ENCODE measurements around the gene DACH1. TPM values are rescaled to one million over a fixed set of nuclear protein-coding genes. Genes with fewer than 3 reads are reported as not detected.

The DACH1 gene
- total RNA-seq, 1 donor from 2014 or later, result 23.6 TPM

- no peak for DNase-seq (ENCODE audit: extremely low read depth, low read depth, low spot score)
Measured at GRCh38 chr13:71596116-71596515, 270.9 kb downstream of the DACH1 start.

- DNase-seq (ENCODE audit: extremely low read depth, low read depth, low spot score), result no peak
Measured at GRCh38 chr13:71593566-71593965, 273.4 kb downstream of the DACH1 start.

- no peak for DNase-seq (ENCODE audit: extremely low read depth, low read depth, low spot score)
Measured at GRCh38 chr13:71591374-71591773, 275.6 kb downstream of the DACH1 start.

- no peak for DNase-seq (ENCODE audit: extremely low read depth, low read depth, low spot score)
Measured at GRCh38 chr13:71590654-71591148, 276.3 kb downstream of the DACH1 start.

- no peak for DNase-seq (ENCODE audit: extremely low read depth, low read depth, low spot score)
Measured at GRCh38 chr13:71589032-71589431, 278.0 kb downstream of the DACH1 start.

- DNase-seq (ENCODE audit: extremely low read depth, low read depth, low spot score), result no peak
Measured at GRCh38 chr13:71587817-71588216, 279.2 kb downstream of the DACH1 start.

GRCh38 chr13:71587193-71587592 lies 279.8 kb downstream of the DACH1 start:
- DNase-seq (ENCODE audit: extremely low read depth, low read depth, low spot score), result no peak

GRCh38 chr13:71583581-71583980 lies 283.4 kb downstream of the DACH1 start:
- no peak for DNase-seq (ENCODE audit: extremely low read depth, low read depth, low spot score)

- no peak for DNase-seq (ENCODE audit: extremely low read depth, low read depth, low spot score)
Measured at GRCh38 chr13:71580614-71581013, 286.4 kb downstream of the DACH1 start.

GRCh38 chr13:71578048-71578447 lies 289.0 kb downstream of the DACH1 start:
- DNase-seq (ENCODE audit: extremely low read depth, low read depth, low spot score), result no peak

- no peak for DNase-seq (ENCODE audit: extremely low read depth, low read depth, low spot score)
Measured at GRCh38 chr13:71577127-71577526, 289.9 kb downstream of the DACH1 start.

GRCh38 chr13:71576571-71576970 lies 290.4 kb downstream of the DACH1 start:
- DNase-seq (ENCODE audit: extremely low read depth, low read depth, low spot score), result no peak

GRCh38 chr13:71546881-71547280 lies 320.1 kb downstream of the DACH1 start:
- no peak for DNase-seq (ENCODE audit: extremely low read depth, low read depth, low spot score)

GRCh38 chr13:71540098-71540497 lies 326.9 kb downstream of the DACH1 start:
- no peak for DNase-seq (ENCODE audit: extremely low read depth, low read depth, low spot score)

- DNase-seq (ENCODE audit: extremely low read depth, low read depth, low spot score), result no peak
Measured at GRCh38 chr13:71536201-71536600, 330.8 kb downstream of the DACH1 start.

- no peak for DNase-seq (ENCODE audit: extremely low read depth, low read depth, low spot score)
Measured at GRCh38 chr13:71524613-71525304, 342.2 kb downstream of the DACH1 start.

GRCh38 chr13:71524245-71524612 lies 342.8 kb downstream of the DACH1 start:
- DNase-seq (ENCODE audit: extremely low read depth, low read depth, low spot score), result no peak

- no peak for DNase-seq (ENCODE audit: extremely low read depth, low read depth, low spot score)
Measured at GRCh38 chr13:71522941-71523526, 344.0 kb downstream of the DACH1 start.

GRCh38 chr13:71517004-71517403 lies 350.0 kb downstream of the DACH1 start:
- no peak for DNase-seq (ENCODE audit: extremely low read depth, low read depth, low spot score)

- no peak for DNase-seq (ENCODE audit: extremely low read depth, low read depth, low spot score)
Measured at GRCh38 chr13:71516521-71516920, 350.5 kb downstream of the DACH1 start.

- DNase-seq (ENCODE audit: extremely low read depth, low read depth, low spot score), result no peak
Measured at GRCh38 chr13:71515744-71516038, 351.3 kb downstream of the DACH1 start.

- no peak for DNase-seq (ENCODE audit: extremely low read depth, low read depth, low spot score)
Measured at GRCh38 chr13:71514900-71515743, 351.9 kb downstream of the DACH1 start.
